Endodermal cell (in vitro differentiated cells): ENCODE results near the gene CETP. TPM values are rescaled to one million over a fixed set of nuclear protein-coding genes. Genes with fewer than 3 reads are reported as not detected.
"Not testable (repeated sequence)": the region's sequence is repeated elsewhere in the genome, so short reads cannot be mapped to it uniquely, and the experiment has no call there.

ENCODE experiments used
- DNase-seq: peaks from one replicate; pipeline ENCODE4 v3.0.0-alpha.2; 2017
- H3K27ac ChIP-seq: 2 replicates; pipeline ENCODE4 v1.5.1; 2013; ENCODE audit warnings: mild to moderate bottlenecking, low read depth, low read length, moderate library complexity
- H3K27me3 ChIP-seq: 2 replicates; pipeline ENCODE4 v1.6.1; 2013; ENCODE audit warnings: mild to moderate bottlenecking, low read length, moderate library complexity; ENCODE audit not compliant: insufficient read depth, control insufficient read depth, poor library complexity, severe bottlenecking
- H3K36me3 ChIP-seq: 2 replicates; pipeline ENCODE4 v1.7.0; 2013; ENCODE audit warnings: mild to moderate bottlenecking, low read length, moderate library complexity; ENCODE audit not compliant: control insufficient read depth, insufficient read depth
- H3K4me1 ChIP-seq: one replicate; pipeline ENCODE4 v1.7.0; 2013; ENCODE audit warnings: low read length; ENCODE audit not compliant: control insufficient read depth, insufficient read depth
- H3K4me3 ChIP-seq: 2 replicates; pipeline ENCODE4 v1.5.1; 2013; ENCODE audit warnings: mild to moderate bottlenecking, low read length, moderate library complexity
- H3K9ac ChIP-seq: 2 replicates; pipeline ENCODE4 v1.6.1; 2013; ENCODE audit warnings: mild to moderate bottlenecking, low read length, moderate library complexity; ENCODE audit not compliant: poor library complexity, severe bottlenecking; ENCODE audit errors: extremely low read depth
- H3K9me3 ChIP-seq: 2 replicates; pipeline ENCODE4 v1.6.1; 2013; ENCODE audit warnings: mild to moderate bottlenecking, low read length, moderate library complexity; ENCODE audit not compliant: control insufficient read depth
- H3K27ac Mint-ChIP-seq: 2 replicates; pipeline ENCODE4 v1.8.0; 2020; ENCODE audit warnings: mixed read lengths
- H3K27me3 Mint-ChIP-seq: 2 replicates; pipeline ENCODE4 v1.8.0; 2021; ENCODE audit warnings: mild to moderate bottlenecking, mixed read lengths; ENCODE audit not compliant: insufficient read depth
- H3K36me3 Mint-ChIP-seq: 2 replicates; pipeline ENCODE4 v1.8.0; 2020; ENCODE audit warnings: low read depth, mixed read lengths
- H3K4me1 Mint-ChIP-seq: 2 replicates; pipeline ENCODE4 v1.8.0; 2020; ENCODE audit warnings: mixed read lengths
- H3K4me3 Mint-ChIP-seq: 2 replicates; pipeline ENCODE4 v1.8.0; 2020; ENCODE audit warnings: mild to moderate bottlenecking, moderate library complexity, mixed read lengths
- H3K9me3 Mint-ChIP-seq: 2 replicates; pipeline ENCODE4 v1.8.0; 2020; ENCODE audit warnings: mild to moderate bottlenecking, mixed read lengths
- WGBS, 2 experiments: methylation state at CpG; one replicate each; pipeline versions ENCODE4 v1.1.5 to v1.1.7; 2013; ENCODE audit warnings: missing lambda C conversion rate in 2 of 2, mixed read lengths in 1 of 2; ENCODE audit not compliant: insufficient coverage in 1 of 2, insufficient read length in 1 of 2; 5-methylcytosine and 5-hydroxymethylcytosine counted together
- total RNA-seq, 2 donors: library from RNA; stranded (reverse); fragmentation: NEBNext Ultra II Directional in 1 of 2; extraction: Animal tissue kit (Norgen Biotek cat#: 25700) in 1 of 2; gene quantifications; 2 replicates in 1 of 2; 3 replicates in 1 of 2; pipeline ENCODE4 v1.2.1, GENCODE V29; 2021
- TF ChIP-seq, protein P1 (sequence below): fragments of 200-600 bp; sonication (generic); conservative IDR thresholded peaks from 2 replicates; pipeline ENCODE4 v1.5.0; 2021; ENCODE audit warnings: antibody characterized with exemption, mild to moderate bottlenecking

CETP gene
- total RNA-seq, 2 donors from 2014 or later, result not detected

DNA sequence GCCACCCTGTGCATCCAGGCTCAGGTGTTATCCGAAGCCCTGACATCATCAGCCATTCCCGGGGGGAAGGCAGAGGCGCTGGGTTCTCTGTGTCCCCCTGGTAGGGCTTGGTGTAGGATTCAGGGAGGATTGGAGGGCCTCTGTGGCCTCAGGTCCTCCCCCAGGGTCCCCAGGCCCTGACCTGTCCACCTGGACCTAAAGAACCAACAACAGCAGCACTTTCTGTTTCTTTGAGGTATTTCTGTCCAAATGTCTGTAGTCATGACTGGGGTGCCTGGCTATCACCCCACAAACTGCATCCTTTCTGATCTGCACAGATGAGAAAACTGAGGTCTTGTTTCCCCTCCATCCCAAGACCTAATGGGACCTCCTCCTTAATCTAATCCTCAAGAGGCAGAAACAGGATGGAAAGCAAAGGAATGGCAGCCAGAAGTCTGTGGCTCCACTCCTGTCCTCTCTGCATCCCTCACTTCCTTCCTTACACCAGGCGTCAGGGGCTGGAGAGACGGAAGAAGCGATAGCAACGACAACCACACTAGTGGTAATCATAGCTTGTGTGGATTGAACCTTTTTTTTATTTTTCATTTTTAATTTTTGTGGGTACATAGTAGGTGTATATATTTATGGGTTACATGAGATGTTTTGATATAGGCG lies 39.4 kb downstream of the CETP start:
- Histone ChIP-seq H3K9ac (no peak overlapping the region), H3K27me3 (peaks cover 3% of the 10 kb centered on the region), H3K4me3 (no peak overlapping the region), H3K9me3 (no peaks in the 10 kb centered on the region), H3K4me1 (no peaks in the 10 kb centered on the region), H3K27ac (no peak overlapping the region), H3K36me3 (no peaks in the 10 kb centered on the region)
- Mint-ChIP-seq H3K4me3 (no peak overlapping the region), H3K27me3 (peaks cover 2% of the 10 kb centered on the region), H3K9me3 (no peaks in the 10 kb centered on the region), H3K27ac (no peak overlapping the region), H3K36me3 (no peaks in the 10 kb centered on the region), H3K4me1 (peaks cover 16% of the 10 kb centered on the region)
- 90 to 100% methylated on average over 2 to 7 of the region's 8 CpGs for WGBS, 2 experiments
- TF ChIP-seq, protein P1, sequence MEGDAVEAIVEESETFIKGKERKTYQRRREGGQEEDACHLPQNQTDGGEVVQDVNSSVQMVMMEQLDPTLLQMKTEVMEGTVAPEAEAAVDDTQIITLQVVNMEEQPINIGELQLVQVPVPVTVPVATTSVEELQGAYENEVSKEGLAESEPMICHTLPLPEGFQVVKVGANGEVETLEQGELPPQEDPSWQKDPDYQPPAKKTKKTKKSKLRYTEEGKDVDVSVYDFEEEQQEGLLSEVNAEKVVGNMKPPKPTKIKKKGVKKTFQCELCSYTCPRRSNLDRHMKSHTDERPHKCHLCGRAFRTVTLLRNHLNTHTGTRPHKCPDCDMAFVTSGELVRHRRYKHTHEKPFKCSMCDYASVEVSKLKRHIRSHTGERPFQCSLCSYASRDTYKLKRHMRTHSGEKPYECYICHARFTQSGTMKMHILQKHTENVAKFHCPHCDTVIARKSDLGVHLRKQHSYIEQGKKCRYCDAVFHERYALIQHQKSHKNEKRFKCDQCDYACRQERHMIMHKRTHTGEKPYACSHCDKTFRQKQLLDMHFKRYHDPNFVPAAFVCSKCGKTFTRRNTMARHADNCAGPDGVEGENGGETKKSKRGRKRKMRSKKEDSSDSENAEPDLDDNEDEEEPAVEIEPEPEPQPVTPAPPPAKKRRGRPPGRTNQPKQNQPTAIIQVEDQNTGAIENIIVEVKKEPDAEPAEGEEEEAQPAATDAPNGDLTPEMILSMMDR, result no peak
- no peak for DNase-seq

- WGBS, 2 experiments, result 86 to 90% methylated on average over 16 to 22 of the region's 22 CpGs
- H3K9ac ChIP-seq, result no peak overlapping the region
- H3K36me3 ChIP-seq, result no peaks in the 10 kb centered on the region
- Mint-ChIP-seq H3K27ac (no peak overlapping the region), H3K4me3 (no peak overlapping the region), H3K4me1 (peaks cover 16% of the 10 kb centered on the region), H3K27me3 (no peaks in the 10 kb centered on the region), H3K36me3 (no peaks in the 10 kb centered on the region), H3K9me3 (no peaks in the 10 kb centered on the region)
- DNase-seq, result no peak
- H3K4me1 ChIP-seq, result no peaks in the 10 kb centered on the region
- TF ChIP-seq, protein P1, result no peak
- H3K9me3 ChIP-seq, result no peaks in the 10 kb centered on the region
- H3K27me3 ChIP-seq, result no peaks in the 10 kb centered on the region
- no peak overlapping the region for H3K4me3 ChIP-seq
- H3K27ac ChIP-seq, result no peak overlapping the region
These were observed 42.0 kb downstream of the CETP start for GRCh38 chr16:57003439-57004386.

GRCh38 chr16:57004387-57005250 lies 42.9 kb downstream of the CETP start:
- Mint-ChIP-seq H3K9me3 (no peaks in the 10 kb centered on the region), H3K4me3 (no peak overlapping the region), H3K36me3 (no peaks in the 10 kb centered on the region), H3K4me1 (peaks cover 16% of the 10 kb centered on the region), H3K27ac (peak overlapping the region; percentile 33), H3K27me3 (no peaks in the 10 kb centered on the region)
- no peaks in the 10 kb centered on the region for H3K9me3 ChIP-seq
- H3K27ac ChIP-seq, result no peak overlapping the region
- H3K4me1 ChIP-seq, result no peaks in the 10 kb centered on the region
- no peak overlapping the region for H3K4me3 ChIP-seq
- no peak overlapping the region for H3K9ac ChIP-seq
- no peaks in the 10 kb centered on the region for H3K27me3 ChIP-seq
- 78 to 89% methylated on average over 12 to 15 of the region's 15 CpGs for WGBS, 2 experiments
- no peaks in the 10 kb centered on the region for H3K36me3 ChIP-seq
- no peak for DNase-seq
- TF ChIP-seq, protein P1, result no peak

DNA sequence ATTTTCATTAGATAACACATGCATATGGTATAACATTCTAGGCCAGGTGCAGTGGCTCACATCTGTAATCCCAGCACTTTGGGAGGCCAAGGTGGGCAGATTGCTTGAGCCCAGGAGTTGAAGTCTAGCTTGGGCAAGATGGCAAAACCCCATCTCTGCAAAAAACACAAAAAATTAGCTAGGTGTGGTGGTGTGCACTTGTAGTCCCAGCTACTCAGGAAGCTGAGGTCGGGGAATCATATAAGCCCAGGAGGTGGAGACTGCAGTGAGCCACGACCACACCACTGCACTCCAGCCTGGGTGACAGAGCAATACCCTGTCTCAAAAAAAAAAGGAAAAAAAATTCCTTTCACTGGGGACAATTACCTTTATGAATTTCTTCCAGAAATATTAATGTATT lies 43.8 kb downstream of the CETP start:
- H3K27me3 Mint-ChIP-seq, H3K27ac Mint-ChIP-seq, H3K4me3 ChIP-seq, H3K36me3 ChIP-seq, H3K4me3 Mint-ChIP-seq, H3K27me3 ChIP-seq, H3K9me3 ChIP-seq, H3K36me3 Mint-ChIP-seq, H3K9me3 Mint-ChIP-seq, DNase-seq, H3K9ac ChIP-seq, H3K27ac ChIP-seq, H3K4me1 ChIP-seq: not testable (repeated sequence)
- peaks cover 16% of the 10 kb centered on the region for H3K4me1 Mint-ChIP-seq
- 83 to 92% methylated on average over 2 of the region's 2 CpGs for WGBS, 2 experiments
